MCF 10A (cell line): Measurements from ENCODE around the gene PALD1. TPM values are rescaled to one million over a fixed set of nuclear protein-coding genes. Genes with fewer than 3 reads are reported as not detected.

Experiments
- BruUV-seq: library from RNA; stranded (reverse); fragments of 400-500 nt; replicated peaks from 2 replicates; lab custom pipeline; 2021; lab: Mats Ljungman, UMichigan
- CTCF ChIA-PET: fragments of 300-600 bp; sonication (Branson Sonifier 250); formaldehyde crosslinking; extraction: SDS; loops from one replicate; lab custom pipeline; 2021; ENCODE audit warnings: antibody characterized with exemption, inconsistent platforms; lab: Yijun Ruan, JAX
- POLR2A ChIA-PET: fragments of 300-600, 350-650 bp; sonication (Branson Sonifier 250); formaldehyde crosslinking; extraction: SDS; loops from one replicate; lab custom pipeline; 2020; ENCODE audit warnings: antibody characterized with exemption, inconsistent platforms; lab: Yijun Ruan, JAX
- DNase-seq: peaks from one replicate; pipeline ENCODE4 v3.0.0-alpha.2; 2018; ENCODE audit not compliant: unreplicated experiment
- H3K27ac Mint-ChIP-seq: one replicate; pipeline ENCODE4 v1.8.0; 2022; ENCODE audit warnings: mild to moderate bottlenecking, low read depth, mixed read lengths; ENCODE audit not compliant: unreplicated experiment
- H3K27me3 Mint-ChIP-seq: one replicate; pipeline ENCODE4 v1.8.0; 2022; ENCODE audit warnings: mixed read lengths; ENCODE audit not compliant: insufficient read depth, unreplicated experiment
- H3K36me3 Mint-ChIP-seq: one replicate; pipeline ENCODE4 v1.8.0; 2022; ENCODE audit warnings: mild to moderate bottlenecking, moderate library complexity, mixed read lengths; ENCODE audit not compliant: insufficient read depth, unreplicated experiment
- H3K4me1 Mint-ChIP-seq: one replicate; pipeline ENCODE4 v1.8.0; 2022; ENCODE audit warnings: mixed read lengths; ENCODE audit not compliant: insufficient read depth, unreplicated experiment
- H3K4me3 Mint-ChIP-seq: one replicate; pipeline ENCODE4 v1.8.0; 2022; ENCODE audit warnings: mild to moderate bottlenecking, moderate library complexity, mixed read lengths; ENCODE audit not compliant: unreplicated experiment
- H3K9me3 Mint-ChIP-seq: one replicate; pipeline ENCODE4 v1.8.0; 2022; ENCODE audit warnings: mixed read lengths; ENCODE audit not compliant: unreplicated experiment
- intact Hi-C: fragments of 100-400 bp; cut with micrococcal nuclease; formaldehyde crosslinking; loops from 2 replicates; pipeline ENCODE4 v1.14.1; 2022
- total RNA-seq: library from RNA; stranded (reverse); gene quantifications from 2 replicates; pipeline ENCODE4 v1.2.3, GENCODE V29; 2022
- TF ChIP-seq, protein P1 (sequence below): fragments of 200-600 bp; IDR thresholded peaks from one replicate; pipeline ENCODE4 v1.8.0; 2022; ENCODE audit warnings: antibody characterized with exemption, mild to moderate bottlenecking; ENCODE audit not compliant: unreplicated experiment

PALD1 gene
- total RNA-seq, 1 experiment from 2014 or later, result 0.12 TPM

DNA sequence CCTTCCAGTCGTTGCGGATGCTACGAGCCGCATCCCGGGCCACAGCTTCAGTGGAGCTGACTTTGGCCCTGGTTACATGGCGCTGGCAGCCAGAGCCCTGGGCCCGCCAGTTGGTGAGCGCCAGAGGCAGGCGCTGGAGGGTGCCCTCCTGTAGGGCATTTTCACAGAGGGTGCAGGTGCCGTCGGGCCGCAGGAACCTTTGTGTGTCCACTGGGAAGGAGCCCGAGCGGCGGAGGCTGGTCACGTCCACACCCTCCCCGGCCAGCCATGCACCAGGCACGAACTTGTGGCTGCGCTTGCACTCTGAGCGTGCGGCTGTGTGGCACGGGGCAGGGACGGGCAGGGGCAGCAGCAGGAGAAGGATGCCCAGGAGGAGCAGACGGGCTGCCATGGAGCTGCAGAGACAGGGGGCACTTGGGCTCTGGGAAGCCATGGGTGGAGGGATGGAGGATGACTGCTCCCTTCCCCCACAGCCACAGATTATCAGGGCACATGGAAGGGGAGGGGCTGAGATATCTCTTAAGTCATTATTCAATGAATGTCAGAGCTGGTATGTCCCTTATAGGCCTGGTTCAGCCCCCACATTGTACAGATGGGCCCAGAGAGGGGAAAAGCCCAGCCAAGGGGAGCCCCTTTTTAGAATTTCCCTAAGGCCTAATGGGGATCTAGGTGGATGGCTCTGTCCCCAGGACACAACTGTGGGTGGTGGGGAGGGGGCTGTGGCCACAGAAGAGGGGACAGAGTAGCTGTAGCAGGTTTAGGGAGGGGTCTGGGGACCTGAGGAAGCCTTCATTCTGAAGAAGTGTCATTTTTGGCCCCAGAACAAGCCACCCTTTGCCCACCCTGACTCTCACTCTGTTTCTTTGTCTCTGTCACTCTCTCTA, 122.2 kb downstream of the PALD1 start:
- TF ChIP-seq, protein P1, sequence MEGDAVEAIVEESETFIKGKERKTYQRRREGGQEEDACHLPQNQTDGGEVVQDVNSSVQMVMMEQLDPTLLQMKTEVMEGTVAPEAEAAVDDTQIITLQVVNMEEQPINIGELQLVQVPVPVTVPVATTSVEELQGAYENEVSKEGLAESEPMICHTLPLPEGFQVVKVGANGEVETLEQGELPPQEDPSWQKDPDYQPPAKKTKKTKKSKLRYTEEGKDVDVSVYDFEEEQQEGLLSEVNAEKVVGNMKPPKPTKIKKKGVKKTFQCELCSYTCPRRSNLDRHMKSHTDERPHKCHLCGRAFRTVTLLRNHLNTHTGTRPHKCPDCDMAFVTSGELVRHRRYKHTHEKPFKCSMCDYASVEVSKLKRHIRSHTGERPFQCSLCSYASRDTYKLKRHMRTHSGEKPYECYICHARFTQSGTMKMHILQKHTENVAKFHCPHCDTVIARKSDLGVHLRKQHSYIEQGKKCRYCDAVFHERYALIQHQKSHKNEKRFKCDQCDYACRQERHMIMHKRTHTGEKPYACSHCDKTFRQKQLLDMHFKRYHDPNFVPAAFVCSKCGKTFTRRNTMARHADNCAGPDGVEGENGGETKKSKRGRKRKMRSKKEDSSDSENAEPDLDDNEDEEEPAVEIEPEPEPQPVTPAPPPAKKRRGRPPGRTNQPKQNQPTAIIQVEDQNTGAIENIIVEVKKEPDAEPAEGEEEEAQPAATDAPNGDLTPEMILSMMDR, result no peak
- ChIA-PET POLR2A (no interaction called here), CTCF (interaction anchor here (0.7 to 0.8 kb wide), 2 partner anchors 9 to 209 kb away, joined by 4 to 5 read pairs; no protein-coding TSS in a partner anchor)

GRCh38 chr10:70601746-70602145, 123.2 kb downstream of the PALD1 start:
- Mint-ChIP-seq H3K9me3 (no peaks in the 10 kb centered on the region), H3K27me3 (no peaks in the 10 kb centered on the region), H3K27ac (no peak overlapping the region), H3K4me1 (no peaks in the 10 kb centered on the region), H3K36me3 (no peaks in the 10 kb centered on the region), H3K4me3 (no peak overlapping the region)
- ChIA-PET CTCF (interaction anchor here (0.8 kb wide), 1 partner anchor 10 kb away, joined by 4 read pairs; no protein-coding TSS in a partner anchor), POLR2A (interaction anchor here (0.5 kb wide), 1 partner anchor 77 kb away, joined by 3 read pairs; no protein-coding TSS in a partner anchor)
- TF ChIP-seq, protein P1, result no peak
- BruUV-seq, result no TSS peak
- intact Hi-C loops, result no loop called here
- no peak for DNase-seq

More for the DNA sequence above, 122.2 kb downstream of the PALD1 start:
- no peak overlapping the region for H3K27ac Mint-ChIP-seq
- intact Hi-C loops, result no loop called here
- BruUV-seq, result no TSS peak
- H3K4me1 Mint-ChIP-seq, result no peaks in the 10 kb centered on the region
- H3K4me3 Mint-ChIP-seq, result no peak overlapping the region
- no peaks in the 10 kb centered on the region for H3K9me3 Mint-ChIP-seq
- H3K36me3 Mint-ChIP-seq, result no peaks in the 10 kb centered on the region
- H3K27me3 Mint-ChIP-seq, result no peaks in the 10 kb centered on the region
- DNase-seq, result no peak

DNA sequence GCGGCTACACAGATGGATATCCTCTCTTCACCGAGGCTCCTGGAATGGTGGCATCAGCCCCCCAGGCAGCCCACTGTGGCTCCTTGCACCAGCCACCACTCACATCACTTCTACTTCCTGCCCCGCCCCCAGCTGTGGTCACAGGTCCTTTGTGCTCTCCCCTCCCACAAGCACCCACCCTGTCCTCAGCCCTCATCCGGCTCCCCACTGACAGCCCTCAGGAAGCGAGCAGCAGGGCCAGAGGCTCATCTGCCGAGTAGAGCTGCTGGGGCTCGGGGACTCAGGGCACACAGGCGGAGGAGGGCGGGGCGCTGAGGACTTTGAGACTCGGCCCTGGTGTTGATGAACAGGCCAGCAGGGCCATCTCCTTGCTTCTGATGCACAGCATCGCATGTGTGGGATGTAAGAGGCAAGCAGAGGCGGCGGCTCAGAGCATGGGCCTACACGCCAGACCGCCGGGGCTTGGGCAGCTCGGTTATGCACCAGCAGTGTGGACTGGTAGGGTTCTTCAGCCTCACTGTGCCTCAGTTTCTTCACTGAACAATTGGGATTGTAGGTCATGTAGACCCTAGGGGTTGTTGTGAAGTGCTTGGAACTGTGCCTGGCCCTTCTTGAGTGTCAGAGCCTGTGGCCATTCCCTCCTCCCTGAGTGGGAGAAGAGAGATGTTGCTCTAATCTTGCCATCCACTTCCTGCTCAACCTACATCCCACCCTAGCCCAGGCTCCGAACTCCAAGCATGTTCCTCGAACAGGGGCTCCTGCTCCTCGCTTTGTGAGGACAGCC, 124.3 kb downstream of the PALD1 start, which contains the start of gene PRF1:
Gene PRF1, minus strand, starts transcription at position 77 of the 784 bp plus-strand sequence. CDS start 1,839 bp downstream, outside the sequence.
- no peak within 1 kb of the TSS for H3K4me3 Mint-ChIP-seq
- intact Hi-C loops, result no loop called here
- H3K27ac Mint-ChIP-seq, result no peak within 1 kb of the TSS
- POLR2A ChIA-PET, result no interaction called here
- BruUV-seq, result no TSS peak
- no peaks in the 10 kb centered on the region for H3K4me1 Mint-ChIP-seq
- H3K36me3 Mint-ChIP-seq, result no peaks in the 10 kb centered on the region
- no peak for DNase-seq
- TF ChIP-seq, protein P1, result no peak
- H3K9me3 Mint-ChIP-seq, result no peaks in the 10 kb centered on the region
- CTCF ChIA-PET, result no interaction called here
- H3K27me3 Mint-ChIP-seq, result no peaks in the 10 kb centered on the region

GRCh38 chr10:70603449-70603801, 124.9 kb downstream of the PALD1 start:
- ChIA-PET POLR2A (no interaction called here), CTCF (no interaction called here)
- no peak for DNase-seq
- Mint-ChIP-seq H3K9me3 (no peaks in the 10 kb centered on the region), H3K27me3 (no peaks in the 10 kb centered on the region), H3K36me3 (no peaks in the 10 kb centered on the region), H3K4me1 (no peaks in the 10 kb centered on the region), H3K4me3 (no peak overlapping the region), H3K27ac (no peak overlapping the region)
- TF ChIP-seq, protein P1, result no peak
- BruUV-seq, result no TSS peak
- intact Hi-C loops, result no loop called here
